Measurements from ENCODE around the gene GPR61. TPM values are rescaled to one million over a fixed set of nuclear protein-coding genes. Genes with fewer than 3 reads are reported as not detected.

Gene GPR61
- polyA plus RNA-seq, 3 donors from 2014 or later, result not detected

DNA sequence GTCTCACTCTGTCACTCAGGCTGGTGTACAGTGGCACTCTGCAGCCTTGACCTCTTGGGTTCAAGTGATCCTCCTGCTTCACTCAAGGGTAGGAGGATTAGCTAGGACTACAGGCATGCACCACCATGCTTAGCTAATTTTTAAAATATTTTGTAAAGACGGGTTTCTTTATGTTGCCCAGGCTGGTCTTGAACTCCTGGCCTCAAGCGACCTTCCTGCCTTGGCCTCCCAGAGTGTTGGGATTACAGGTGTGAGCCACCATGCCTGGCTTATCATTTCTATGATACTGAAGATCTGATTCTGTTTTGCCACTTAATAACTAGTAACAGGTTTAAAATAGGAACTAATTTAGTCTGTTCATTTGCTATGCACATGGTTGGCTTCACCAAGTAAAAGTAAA lies 42.3 kb downstream of the GPR61 start:
- no peak for DNase-seq
- Mint-ChIP-seq H3K36me3 (peaks cover 13 to 49% (median 18%) of the 10 kb centered on the region in 3 donors), H3K4me3 (no peak overlapping the region), H3K4me1 (peaks cover 2 to 17% of the 10 kb centered on the region in 2 donors), H3K9me3 (no peaks in the 10 kb centered on the region), H3K27me3 (ENCODE audit: low read depth in 3 of 3) (peaks cover 0 to 3% (median 0%) of the 10 kb centered on the region in 3 donors), H3K27ac (peak overlapping the region in 1 of 6 donors; percentile 25)

- no peaks in the 10 kb centered on the region for H3K9me3 Mint-ChIP-seq
- H3K4me1 Mint-ChIP-seq, result peaks cover 0 to 8% of the 10 kb centered on the region in 2 donors
- no peak for DNase-seq
- no peak overlapping the region for H3K4me3 Mint-ChIP-seq
- peaks cover 15 to 61% (median 19%) of the 10 kb centered on the region in 3 donors for H3K36me3 Mint-ChIP-seq
- peaks cover 0 to 6% (median 2%) of the 10 kb centered on the region in 3 donors for H3K27me3 Mint-ChIP-seq (ENCODE audit: low read depth in 3 of 3)
- H3K27ac Mint-ChIP-seq, result peak overlapping the region in 1 of 6 donors; percentile 28
Measured at GRCh38 chr1:109584766-109585165, 45.1 kb downstream of the GPR61 start.

- Mint-ChIP-seq H3K9me3 (no peaks in the 10 kb centered on the region), H3K27me3 (ENCODE audit: low read depth in 3 of 3) (peaks cover 0 to 6% (median 2%) of the 10 kb centered on the region in 3 donors), H3K4me3 (no peak overlapping the region), H3K4me1 (peaks cover 0 to 8% of the 10 kb centered on the region in 2 donors), H3K36me3 (peaks cover 15 to 59% (median 19%) of the 10 kb centered on the region in 3 donors), H3K27ac (no peak overlapping the region)
- no peak for DNase-seq
Measured at GRCh38 chr1:109586055-109586454, 46.4 kb downstream of the GPR61 start.

- Mint-ChIP-seq H3K4me1 (peaks cover 0 to 8% of the 10 kb centered on the region in 2 donors), H3K9me3 (no peaks in the 10 kb centered on the region), H3K27ac (peak overlapping the region in 5 of 6 donors; percentile 2 to 67 (median 27)), H3K36me3 (peaks cover 15 to 63% (median 15%) of the 10 kb centered on the region in 3 donors), H3K27me3 (ENCODE audit: low read depth in 3 of 3) (peaks cover 0 to 3% (median 2%) of the 10 kb centered on the region in 3 donors), H3K4me3 (no peak overlapping the region)
- no peak for DNase-seq
Measured at GRCh38 chr1:109589177-109589576, 49.5 kb downstream of the GPR61 start.

DNA sequence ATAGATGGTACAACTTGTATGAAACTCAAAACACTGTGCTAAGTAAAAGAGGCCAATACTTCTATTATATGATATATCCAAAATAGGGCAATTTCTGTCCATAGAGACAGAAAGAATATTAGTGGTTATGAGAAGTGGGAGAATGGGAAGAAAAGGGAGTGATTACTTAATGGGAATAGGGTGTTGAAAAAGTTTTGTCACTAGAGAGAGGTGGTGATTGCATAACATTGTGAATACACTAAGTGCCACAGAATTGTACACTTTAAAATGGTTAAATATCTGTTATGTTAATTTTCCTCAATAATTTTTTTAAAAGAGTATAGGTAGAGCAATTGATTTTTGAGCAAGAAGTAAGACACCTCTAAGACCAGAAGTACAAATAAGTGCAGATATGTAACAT lies 50.0 kb downstream of the GPR61 start:
- DNase-seq, result no peak
- H3K4me3 Mint-ChIP-seq, result no peak overlapping the region
- H3K27ac Mint-ChIP-seq, result peak overlapping the region in 5 of 6 donors; percentile 26 to 69 (median 52)
- H3K27me3 Mint-ChIP-seq (ENCODE audit: low read depth in 3 of 3), result peaks cover 0 to 3% (median 2%) of the 10 kb centered on the region in 3 donors
- H3K4me1 Mint-ChIP-seq, result peaks cover 0 to 4% of the 10 kb centered on the region in 2 donors
- no peaks in the 10 kb centered on the region for H3K9me3 Mint-ChIP-seq
- peaks cover 11 to 63% (median 18%) of the 10 kb centered on the region in 3 donors for H3K36me3 Mint-ChIP-seq

DNA sequence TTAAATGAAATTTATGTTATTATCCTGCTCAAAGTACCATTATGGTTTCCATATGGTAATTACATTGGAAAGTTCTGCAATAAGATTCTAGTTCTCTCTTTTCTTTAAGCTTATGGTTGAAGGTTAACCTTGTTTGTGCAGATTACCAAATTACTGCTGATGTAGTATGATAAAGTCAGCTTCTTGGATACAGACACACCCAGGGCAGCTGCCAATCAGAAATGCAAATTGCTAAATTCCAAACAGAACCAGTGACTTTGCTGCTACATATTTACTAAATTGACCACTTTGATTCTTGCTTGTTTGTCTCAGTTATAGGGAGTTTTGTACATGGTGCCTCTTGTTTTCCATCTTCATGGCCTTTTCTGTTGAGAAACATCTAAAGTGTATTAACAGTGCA lies 53.2 kb downstream of the GPR61 start:
- Mint-ChIP-seq H3K9me3 (no peaks in the 10 kb centered on the region), H3K4me3 (no peak overlapping the region), H3K4me1 (no peaks in the 10 kb centered on the region), H3K27ac (peak overlapping the region in 1 of 6 donors; percentile 17), H3K36me3 (peaks cover 8 to 46% (median 15%) of the 10 kb centered on the region in 3 donors), H3K27me3 (ENCODE audit: low read depth in 3 of 3) (peaks cover 0 to 2% (median 2%) of the 10 kb centered on the region in 3 donors)
- DNase-seq, result no peak

DNA sequence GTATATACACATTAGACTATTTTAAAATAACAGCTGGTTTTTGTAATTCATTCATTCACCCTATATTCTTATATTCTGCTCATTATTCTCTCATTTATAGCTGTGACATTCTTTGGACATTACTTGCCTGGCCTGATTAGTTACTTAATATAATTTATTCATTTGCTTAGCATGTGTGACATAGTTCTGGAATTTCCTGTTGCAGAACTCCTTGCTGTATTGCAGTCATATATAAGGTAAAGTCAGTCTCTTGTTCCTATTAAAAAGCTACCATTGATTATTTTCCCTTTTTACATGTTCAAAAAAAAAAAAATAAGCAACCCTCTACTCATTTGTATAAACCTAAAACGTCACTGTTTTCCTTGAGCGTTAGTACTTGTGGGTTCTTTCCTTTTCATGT lies 55.9 kb downstream of the GPR61 start:
- DNase-seq, result no peak
- H3K36me3 Mint-ChIP-seq, result peaks cover 8 to 31% (median 15%) of the 10 kb centered on the region in 3 donors

More for the DNA sequence above, 55.9 kb downstream of the GPR61 start:
- Mint-ChIP-seq H3K9me3 (no peaks in the 10 kb centered on the region), H3K27ac (no peak overlapping the region), H3K4me3 (no peak overlapping the region), H3K4me1 (no peaks in the 10 kb centered on the region), H3K27me3 (ENCODE audit: low read depth in 3 of 3) (no peaks in the 10 kb centered on the region)

Other genes starting within 250 kb of the GPR61 start
- gene MYBPHL, start 232.9 kb upstream of the GPR61 start, polyA plus RNA-seq, result not detected
- gene SORT1, start 142.0 kb upstream of the GPR61 start, polyA plus RNA-seq, result 1 to 10 TPM in 1 of 3 donors, under 1 TPM in 1, not detected in 1; 0.54 to 1.6 TPM
- gene PSMA5, start 113.4 kb upstream of the GPR61 start, polyA plus RNA-seq, result 100 to 1,000 TPM; 115 to 146 (median 123) TPM
- gene SYPL2, start 73.3 kb upstream of the GPR61 start, polyA plus RNA-seq, result under 1 TPM in 2 of 3 donors, not detected in 1; 0.08 to 0.28 TPM
- 1 to 10 TPM in 2 of 3 donors, under 1 TPM in 1; 0.94 to 8.9 (median 4.1) TPM for gene ATXN7L2, start 56.0 kb upstream of the GPR61 start, polyA plus RNA-seq
- 10 to 100 TPM in 2 of 3 donors, 1 to 10 TPM in 1; 8.8 to 20.3 (median 10.2) TPM for gene CYB561D1, start 45.8 kb upstream of the GPR61 start, polyA plus RNA-seq
- gene AMIGO1, start 30.1 kb upstream of the GPR61 start, polyA plus RNA-seq, result 10 to 100 TPM in 1 of 3 donors, 1 to 10 TPM in 2; 3.6 to 12.5 (median 5.0) TPM
- gene GNAI3, start 8.7 kb downstream of the GPR61 start, polyA plus RNA-seq, result 10 to 100 TPM in 2 of 3 donors, 1 to 10 TPM in 1; 8.8 to 16.8 (median 10.3) TPM
- gene GNAT2, start 79.7 kb downstream of the GPR61 start, polyA plus RNA-seq, result not detected
- gene AMPD2, start 80.0 kb downstream of the GPR61 start, polyA plus RNA-seq, result 10 to 100 TPM; 14.7 to 40.3 (median 28.3) TPM
- gene GSTM4, start 116.2 kb downstream of the GPR61 start, polyA plus RNA-seq, result 10 to 100 TPM; 10.9 to 33.4 (median 21.0) TPM
- 10 to 100 TPM; 32.6 to 51.2 (median 42.5) TPM for gene GSTM2, start 128.2 kb downstream of the GPR61 start, polyA plus RNA-seq
- 10 to 100 TPM in 1 of 3 donors, not detected in 2; 35.4 TPM for gene GSTM1, start 147.9 kb downstream of the GPR61 start, polyA plus RNA-seq
- under 1 TPM in 1 of 3 donors, not detected in 2; 0.23 TPM for gene GSTM5, start 172.4 kb downstream of the GPR61 start, polyA plus RNA-seq
- gene GSTM3, start 201.2 kb downstream of the GPR61 start, polyA plus RNA-seq, result 1 to 10 TPM; 1.1 to 7.1 (median 5.9) TPM
- under 1 TPM in 2 of 3 donors, not detected in 1; 0.09 to 0.13 TPM for gene EPS8L3, start 224.1 kb downstream of the GPR61 start, polyA plus RNA-seq

All from immature natural killer cell (primary cell).